H7 (cell line): Measurements from ENCODE around the gene ARSA. TPM values are rescaled to one million over a fixed set of nuclear protein-coding genes. Genes with fewer than 3 reads are reported as not detected.
"Not testable (repeated sequence)": the region's sequence is repeated elsewhere in the genome, so short reads cannot be mapped to it uniquely, and the experiment has no call there.

ENCODE experiments used
- DNase-seq: peaks from one replicate; pipeline ENCODE4 v3.0.0; 2012
- H3K27me3 ChIP-seq: 2 replicates; pipeline ENCODE4 v1.6.0; 2011; ENCODE audit warnings: mild to moderate bottlenecking, low read length; ENCODE audit not compliant: control insufficient read depth, insufficient read depth
- H3K36me3 ChIP-seq: replicated peaks from 2 replicates; pipeline ENCODE4 v1.5.1; 2011; ENCODE audit warnings: low read length; ENCODE audit not compliant: control insufficient read depth, insufficient read depth
- H3K4me3 ChIP-seq: 2 replicates; pipeline ENCODE4 v1.5.1; 2011; ENCODE audit warnings: low read depth, mild to moderate bottlenecking, control low read depth, low read length, moderate library complexity; ENCODE audit not compliant: insufficient read depth
- total RNA-seq: library from RNA; depleted of rRNA; stranded (reverse); fragments of >200 nt; shearing (Covaris generic); gene quantifications from 2 replicates; pipeline ENCODE4 v1.2.3, GENCODE V29; 2014

The ARSA gene
- total RNA-seq, 1 experiment from 2014 or later = 11.3 TPM

- DNase-seq = no peak
- Histone ChIP-seq H3K4me3 (no peak overlapping the region), H3K27me3 (no peaks in the 10 kb centered on the region; the same call in 1 of the 2 replicates), H3K36me3 (no peaks in the 10 kb centered on the region)
These were observed 37.8 kb upstream of the ARSA start for GRCh38 chr22:50665738-50666137.

- no peak overlapping the region for H3K4me3 ChIP-seq
- no peaks in the 10 kb centered on the region for H3K36me3 ChIP-seq
- H3K27me3 ChIP-seq = no peaks in the 10 kb centered on the region; the same call in 1 of the 2 replicates
- DNase-seq = no peak
These were observed 37.3 kb upstream of the ARSA start for GRCh38 chr22:50665212-50665611.

GRCh38 chr22:50660306-50660705 is 32.4 kb upstream of the ARSA start:
- no peak overlapping the region for H3K4me3 ChIP-seq
- DNase-seq = no peak
- peaks cover 5% of the 10 kb centered on the region for H3K27me3 ChIP-seq
- no peaks in the 10 kb centered on the region for H3K36me3 ChIP-seq

- H3K36me3 ChIP-seq, DNase-seq, H3K27me3 ChIP-seq, H3K4me3 ChIP-seq: not testable (repeated sequence)
These were observed 31.8 kb upstream of the ARSA start for GRCh38 chr22:50659711-50660110.

- no peak overlapping the region for H3K4me3 ChIP-seq
- H3K36me3 ChIP-seq = no peaks in the 10 kb centered on the region
- no peak for DNase-seq
- peaks cover 5% of the 10 kb centered on the region for H3K27me3 ChIP-seq
These were observed 30.0 kb upstream of the ARSA start for GRCh38 chr22:50657925-50658324.

GRCh38 chr22:50656122-50657070 is 28.4 kb upstream of the ARSA start:
- Histone ChIP-seq H3K36me3 (no peaks in the 10 kb centered on the region), H3K4me3 (no peak overlapping the region), H3K27me3 (peaks cover 5% of the 10 kb centered on the region)
- peak; percentile 50 for DNase-seq

GRCh38 chr22:50654664-50655063 is 26.7 kb upstream of the ARSA start:
- not testable (repeated sequence) for H3K36me3 ChIP-seq, H3K4me3 ChIP-seq, DNase-seq, H3K27me3 ChIP-seq

- no peaks in the 10 kb centered on the region for H3K36me3 ChIP-seq
- peaks cover 5% of the 10 kb centered on the region for H3K27me3 ChIP-seq
- no peak overlapping the region for H3K4me3 ChIP-seq
- DNase-seq = no peak
These were observed 25.3 kb upstream of the ARSA start for GRCh38 chr22:50653256-50653655.

- not testable (repeated sequence) for DNase-seq, H3K36me3 ChIP-seq, H3K4me3 ChIP-seq
- peaks cover 19% of the 10 kb centered on the region for H3K27me3 ChIP-seq
These were observed 15.8 kb upstream of the ARSA start for GRCh38 chr22:50643821-50644101.

- H3K36me3 ChIP-seq, H3K4me3 ChIP-seq, DNase-seq: not testable (repeated sequence)
- H3K27me3 ChIP-seq = peaks cover 19% of the 10 kb centered on the region
These were observed 15.3 kb upstream of the ARSA start for GRCh38 chr22:50643021-50643820.

GRCh38 chr22:50641696-50642607 is 14.0 kb upstream of the ARSA start:
- H3K36me3 ChIP-seq = no peaks in the 10 kb centered on the region
- peak; percentile 96 for DNase-seq
- no peak overlapping the region for H3K4me3 ChIP-seq
- H3K27me3 ChIP-seq = peaks cover 19% of the 10 kb centered on the region

GRCh38 chr22:50640857-50641647 is 13.1 kb upstream of the ARSA start:
- H3K4me3 ChIP-seq = no peak overlapping the region
- peaks cover 19% of the 10 kb centered on the region for H3K27me3 ChIP-seq
- no peak for DNase-seq
- no peaks in the 10 kb centered on the region for H3K36me3 ChIP-seq

- peaks cover 17% of the 10 kb centered on the region for H3K27me3 ChIP-seq
- DNase-seq, H3K4me3 ChIP-seq, H3K36me3 ChIP-seq: not testable (repeated sequence)
These were observed 12.3 kb upstream of the ARSA start for GRCh38 chr22:50640296-50640695.

- no peaks in the 10 kb centered on the region for H3K36me3 ChIP-seq
- H3K4me3 ChIP-seq = no peak overlapping the region
- no peaks in the 10 kb centered on the region for H3K27me3 ChIP-seq
- no peak for DNase-seq
These were observed 7.6 kb upstream of the ARSA start for GRCh38 chr22:50635591-50635990.
